Activated CD8-positive, alpha-beta memory T cell treated with anti-CD3 and anti-CD28 coated beads, Interleukin-2, amount 10 ng/mL, durations not matched to agents 7 days and 5 days (primary cell): ENCODE data around the gene CHD2. TPM values are rescaled to one million over a fixed set of nuclear protein-coding genes. Genes with fewer than 3 reads are reported as not detected.

Source experiments
- ATAC-seq: fragments of 150-1000 bp; cut with Tn5 transposase; one replicate; pipeline ENCODE4 v1.10.0; 2021; ENCODE audit warnings: moderate library complexity
- CTCF ChIA-PET: fragments of 350-600 bp; sonication (Branson Sonifier 250); formaldehyde crosslinking; loops from one replicate; lab custom pipeline; 2021; ENCODE audit warnings: antibody characterized with exemption; lab: Charles Lee
- DNase-seq: peaks from one replicate; pipeline ENCODE4 v3.0.0-alpha.2; 2020
- H3K27ac Mint-ChIP-seq: one replicate; pipeline ENCODE4 v1.8.0; 2021; ENCODE audit warnings: mild to moderate bottlenecking, mixed read lengths
- H3K27me3 Mint-ChIP-seq: one replicate; pipeline ENCODE4 v1.8.0; 2021; ENCODE audit warnings: mixed read lengths
- H3K36me3 Mint-ChIP-seq: one replicate; pipeline ENCODE4 v1.8.0; 2021; ENCODE audit warnings: mild to moderate bottlenecking, mixed read lengths
- H3K4me1 Mint-ChIP-seq: one replicate; pipeline ENCODE4 v1.8.0; 2021; ENCODE audit warnings: mixed read lengths
- H3K4me3 Mint-ChIP-seq: one replicate; pipeline ENCODE4 v1.8.0; 2021; ENCODE audit warnings: mild to moderate bottlenecking, moderate library complexity, mixed read lengths
- H3K9me3 Mint-ChIP-seq: one replicate; pipeline ENCODE4 v1.8.0; 2022; ENCODE audit warnings: low read depth, mixed read lengths
- total RNA-seq, 2 experiments: library from RNA; stranded (reverse); gene quantifications; one replicate each; pipeline ENCODE4 v1.2.3, GENCODE V29; 2021

The CHD2 gene
- total RNA-seq, 2 experiments from 2014 or later = 121 to 151 TPM

DNA sequence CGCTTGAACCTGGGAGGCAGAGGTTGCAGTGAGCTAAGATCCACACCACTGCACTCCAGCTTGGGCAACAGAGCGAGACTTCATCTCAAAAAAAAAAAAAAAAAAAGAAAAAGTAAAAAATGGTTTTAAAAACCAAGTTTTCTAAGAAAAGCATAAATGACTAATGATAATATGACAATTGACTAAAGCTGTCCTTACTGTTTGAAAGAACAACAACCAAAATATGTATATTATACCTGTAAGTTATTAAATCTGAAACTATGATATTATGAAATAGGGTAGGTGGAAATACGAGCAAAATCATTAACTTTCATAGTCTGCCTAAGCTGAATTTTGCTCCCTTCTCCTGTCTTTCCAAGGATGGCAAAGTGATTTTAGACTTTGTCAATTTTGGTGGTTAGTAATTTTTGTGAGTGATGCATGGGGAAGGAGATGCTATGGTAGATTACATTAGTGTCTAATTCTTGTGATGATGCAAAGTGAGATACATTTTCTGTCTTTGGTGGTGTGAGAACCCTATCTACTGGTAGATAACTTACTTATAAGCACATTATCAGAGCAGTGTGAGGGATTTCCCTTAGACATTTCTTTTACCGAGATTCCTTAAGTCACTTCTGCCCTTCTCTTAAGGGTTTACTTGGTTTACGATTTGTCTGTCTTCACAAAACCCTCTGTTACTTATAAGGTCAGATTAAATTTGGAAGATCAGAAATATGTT, 10.6 kb upstream of the CHD2 start:
- Mint-ChIP-seq H3K4me3 (peak overlapping the region; percentile 55), H3K4me1 (peaks cover 66% of the 10 kb centered on the region), H3K27me3 (no peaks in the 10 kb centered on the region), H3K27ac (peak overlapping the region; percentile 80), H3K9me3 (no peaks in the 10 kb centered on the region), H3K36me3 (peaks cover 80% of the 10 kb centered on the region)
- DNase-seq (no peak), ATAC-seq (peak; percentile 57)
- CTCF ChIA-PET = interaction anchor here (1.0 to 2.4 kb wide), 7 partner anchors 10 to 80 kb away, joined by 3 to 12 read pairs (median 4); partner anchors contain the start of gene CHD2

DNA sequence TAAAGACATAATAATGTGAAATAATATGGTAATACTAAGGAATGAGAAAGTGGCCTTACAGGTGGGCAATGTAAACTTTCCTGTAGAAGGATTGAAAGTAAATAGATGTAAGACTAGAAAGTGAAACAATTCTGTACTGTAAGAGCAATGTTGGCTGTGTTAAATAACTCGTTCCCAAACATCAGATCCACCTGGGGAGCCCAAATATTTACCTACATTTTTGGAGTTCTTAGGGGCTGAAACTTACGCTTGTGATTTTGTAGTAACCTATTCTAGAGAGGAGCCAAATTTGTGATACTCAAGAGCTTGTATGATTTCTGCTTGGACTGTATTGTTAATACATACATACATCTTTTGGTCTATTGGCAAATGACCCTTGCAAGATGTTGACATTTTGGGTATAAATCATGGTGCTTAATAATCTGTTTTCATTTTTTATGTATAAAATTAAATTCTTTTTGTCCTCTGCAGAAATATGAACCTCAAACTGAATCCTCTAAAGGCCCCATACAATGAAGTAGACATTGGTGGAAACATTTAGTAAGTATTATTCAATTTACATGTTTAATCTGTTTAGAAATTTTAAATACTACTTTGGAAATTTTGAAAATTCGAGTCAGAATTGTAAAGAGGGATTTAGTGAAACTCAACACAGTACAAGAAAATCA, 8.5 kb upstream of the CHD2 start:
- peaks cover 75% of the 10 kb centered on the region for H3K4me1 Mint-ChIP-seq
- peak overlapping the region; percentile 69 for H3K27ac Mint-ChIP-seq

DNA sequence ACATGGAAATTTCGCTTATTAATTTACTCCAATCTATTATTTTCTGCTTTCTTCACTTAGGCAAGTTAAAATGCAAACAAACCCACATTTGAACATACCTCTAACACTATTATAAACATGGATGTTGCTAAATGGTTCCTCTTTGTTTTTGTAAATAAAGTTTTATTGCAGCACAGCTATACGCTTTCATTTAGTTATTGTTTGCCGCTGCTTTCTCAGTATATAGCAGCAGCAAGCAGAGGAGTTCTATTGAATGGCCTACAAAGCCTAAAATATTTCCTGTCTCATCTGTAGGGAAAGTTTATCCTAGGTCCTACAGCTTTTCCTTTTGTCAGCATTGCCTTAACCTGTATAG, 7.9 kb upstream of the CHD2 start:
- CTCF ChIA-PET = no interaction called here
- DNase-seq = no peak
- H3K4me3 Mint-ChIP-seq = no peak overlapping the region
- peaks cover 73% of the 10 kb centered on the region for H3K36me3 Mint-ChIP-seq
- H3K27ac Mint-ChIP-seq = no peak overlapping the region
- H3K9me3 Mint-ChIP-seq = no peaks in the 10 kb centered on the region
- H3K27me3 Mint-ChIP-seq = no peaks in the 10 kb centered on the region
- ATAC-seq = no peak
- peaks cover 74% of the 10 kb centered on the region for H3K4me1 Mint-ChIP-seq

More for the DNA sequence above, 8.5 kb upstream of the CHD2 start:
- CTCF ChIA-PET = no interaction called here
- H3K36me3 Mint-ChIP-seq = peaks cover 74% of the 10 kb centered on the region
- H3K27me3 Mint-ChIP-seq = no peaks in the 10 kb centered on the region
- H3K9me3 Mint-ChIP-seq = no peaks in the 10 kb centered on the region
- ATAC-seq (no peak), DNase-seq (no peak)
- H3K4me3 Mint-ChIP-seq = peak overlapping the region; percentile 39

DNA sequence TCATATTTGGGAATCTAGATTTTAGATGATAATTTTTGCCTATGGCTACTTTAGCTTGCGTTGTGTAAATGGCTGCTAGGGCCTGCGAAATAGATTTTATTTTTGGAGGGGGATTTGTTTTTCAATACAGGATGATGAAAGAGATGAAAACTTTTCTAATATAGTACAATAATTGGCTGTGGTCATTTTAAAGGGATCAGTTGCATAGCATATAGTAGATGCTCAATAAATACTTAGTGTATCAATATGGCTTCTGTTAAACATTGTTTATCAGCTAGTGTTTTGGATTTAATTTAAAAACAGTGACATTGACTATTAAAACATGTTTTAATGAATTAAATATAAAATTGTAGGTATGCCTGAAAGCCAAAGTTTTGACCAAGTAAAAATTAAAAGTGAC, 6.9 kb upstream of the CHD2 start:
- H3K27ac Mint-ChIP-seq = peak overlapping the region; percentile 52
- no peaks in the 10 kb centered on the region for H3K27me3 Mint-ChIP-seq
- peaks cover 74% of the 10 kb centered on the region for H3K36me3 Mint-ChIP-seq
- DNase-seq (no peak), ATAC-seq (no peak)
- no peak overlapping the region for H3K4me3 Mint-ChIP-seq
- CTCF ChIA-PET = interaction anchor here (0.6 to 1.1 kb wide), 5 partner anchors 9 to 84 kb away, joined by 3 read pairs; no protein-coding TSS in a partner anchor
- peaks cover 75% of the 10 kb centered on the region for H3K4me1 Mint-ChIP-seq
- no peaks in the 10 kb centered on the region for H3K9me3 Mint-ChIP-seq

DNA sequence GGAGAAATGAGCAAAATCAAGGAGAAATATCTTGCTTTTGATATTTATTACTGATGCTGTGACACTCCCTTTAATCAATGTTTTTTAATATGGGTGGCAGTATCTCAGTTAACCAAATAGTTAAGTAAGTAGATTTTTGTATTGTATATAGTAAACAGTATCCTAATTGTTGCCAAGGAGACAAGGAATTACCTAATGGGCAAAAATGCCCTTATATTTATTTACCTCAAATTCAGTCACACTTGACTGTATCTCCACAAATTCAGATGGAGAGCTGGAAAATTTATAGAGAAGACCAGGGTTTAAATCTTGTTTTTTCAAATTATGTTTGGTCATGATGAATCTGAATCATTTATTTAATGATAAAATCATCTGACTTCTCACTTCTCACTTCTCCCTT, 3.6 kb upstream of the CHD2 start:
- H3K36me3 Mint-ChIP-seq = peaks cover 77% of the 10 kb centered on the region
- peak overlapping the region; percentile 42 for H3K27ac Mint-ChIP-seq
- no peak for ATAC-seq
- H3K9me3 Mint-ChIP-seq = no peaks in the 10 kb centered on the region
- DNase-seq = no peak
- H3K4me3 Mint-ChIP-seq = no peak overlapping the region
- H3K4me1 Mint-ChIP-seq = peaks cover 64% of the 10 kb centered on the region
- CTCF ChIA-PET = interaction anchor here (1.1 to 1.5 kb wide), 4 partner anchors 12 to 88 kb away, joined by 3 to 5 read pairs (median 4); no protein-coding TSS in a partner anchor
- H3K27me3 Mint-ChIP-seq = no peaks in the 10 kb centered on the region

DNA sequence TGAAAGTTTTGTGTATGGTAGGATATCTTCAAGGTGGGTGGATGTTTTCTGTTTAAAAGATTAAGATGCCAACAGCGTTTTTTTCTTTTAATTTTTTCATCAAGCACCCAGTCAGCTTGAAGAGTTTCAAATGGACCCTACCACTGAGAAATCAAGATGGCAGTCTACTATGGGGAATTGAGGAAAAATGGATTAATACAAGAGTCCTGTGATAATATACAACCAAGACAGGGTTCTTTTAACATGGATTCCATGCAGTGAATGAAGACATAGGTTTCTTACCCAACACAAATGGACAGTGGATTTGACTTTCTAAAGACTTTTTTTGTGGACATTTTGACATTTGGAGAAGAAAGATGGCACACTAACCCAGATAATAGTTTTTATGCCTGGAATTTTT, 2.5 kb upstream of the CHD2 start:
- Mint-ChIP-seq H3K4me3 (no peak overlapping the region), H3K36me3 (peaks cover 73% of the 10 kb centered on the region), H3K27me3 (no peaks in the 10 kb centered on the region), H3K9me3 (no peaks in the 10 kb centered on the region), H3K4me1 (peaks cover 57% of the 10 kb centered on the region), H3K27ac (peak overlapping the region; percentile 57)
- no peak for ATAC-seq
- no peak for DNase-seq
- CTCF ChIA-PET = interaction anchor here (1.1 to 1.4 kb wide), 2 partner anchors 15 to 99 kb away, joined by 3 read pairs; no protein-coding TSS in a partner anchor

DNA sequence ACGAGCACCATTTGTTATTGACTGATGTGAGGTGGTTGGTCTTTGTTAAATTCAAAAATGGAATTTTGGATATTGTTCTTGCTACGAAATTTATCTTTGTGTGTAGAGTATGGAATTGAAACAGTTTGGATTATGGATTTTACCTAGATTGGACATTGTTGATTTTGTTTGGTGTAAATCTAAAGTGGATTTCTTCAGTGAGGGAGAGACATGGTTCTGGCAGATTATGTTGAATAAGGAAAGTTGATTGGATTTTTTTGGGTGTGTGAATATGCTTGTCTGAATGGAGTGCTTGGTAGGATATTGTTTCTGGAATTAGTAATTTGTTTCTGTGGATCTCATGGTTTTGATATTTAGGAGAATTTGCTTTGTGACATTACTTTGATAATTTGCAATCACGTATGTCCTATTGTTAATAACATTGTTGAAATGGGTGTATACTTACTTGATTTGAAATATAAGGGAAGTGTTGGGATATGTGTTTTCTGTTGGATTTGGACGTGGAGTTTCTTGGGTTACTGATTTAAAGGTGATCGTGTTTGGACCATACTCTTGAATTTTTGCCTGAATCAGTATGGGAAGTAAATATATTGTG, 1.0 kb upstream of the CHD2 start:
- peaks cover 73% of the 10 kb centered on the region for H3K36me3 Mint-ChIP-seq
- CTCF ChIA-PET = interaction anchor here (0.8 to 6.6 kb wide), 10 partner anchors 9 to 102 kb away, joined by 3 to 65 read pairs (median 7); no protein-coding TSS in a partner anchor

DNA sequence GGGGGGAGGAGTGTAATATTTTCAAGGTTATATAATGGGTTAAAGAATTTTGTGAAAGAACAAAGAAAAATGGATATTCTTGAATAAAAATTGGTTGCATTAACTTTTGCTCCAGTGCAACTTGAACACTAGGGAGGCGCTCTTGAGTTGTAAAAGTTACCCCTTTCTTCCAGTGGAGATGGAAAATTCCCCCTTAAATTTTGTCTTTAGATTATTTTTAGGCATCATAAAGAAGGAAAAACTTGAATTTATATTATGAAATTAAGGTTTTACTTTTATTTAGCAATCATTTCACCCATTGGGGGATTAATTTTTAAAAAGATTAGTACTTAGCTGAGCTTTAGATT, 550 bp upstream of the CHD2 start:
- no peaks in the 10 kb centered on the region for H3K27me3 Mint-ChIP-seq
- peaks cover 44% of the 10 kb centered on the region for H3K4me1 Mint-ChIP-seq
- CTCF ChIA-PET = interaction anchor here (0.8 to 6.6 kb wide), 10 partner anchors 9 to 103 kb away, joined by 3 to 65 read pairs (median 7); no protein-coding TSS in a partner anchor
- no peaks in the 10 kb centered on the region for H3K9me3 Mint-ChIP-seq
- peak overlapping the region; percentile 100 for H3K27ac Mint-ChIP-seq
- peaks cover 71% of the 10 kb centered on the region for H3K36me3 Mint-ChIP-seq
- DNase-seq (no peak), ATAC-seq (no peak)
- peak overlapping the region; percentile 79 for H3K4me3 Mint-ChIP-seq

More for the DNA sequence above, 1.0 kb upstream of the CHD2 start:
- Mint-ChIP-seq H3K9me3 (no peaks in the 10 kb centered on the region), H3K27ac (peak overlapping the region; percentile 100), H3K4me3 (peak overlapping the region; percentile 10), H3K27me3 (no peaks in the 10 kb centered on the region), H3K4me1 (peaks cover 48% of the 10 kb centered on the region)
- ATAC-seq (no peak), DNase-seq (no peak)

DNA sequence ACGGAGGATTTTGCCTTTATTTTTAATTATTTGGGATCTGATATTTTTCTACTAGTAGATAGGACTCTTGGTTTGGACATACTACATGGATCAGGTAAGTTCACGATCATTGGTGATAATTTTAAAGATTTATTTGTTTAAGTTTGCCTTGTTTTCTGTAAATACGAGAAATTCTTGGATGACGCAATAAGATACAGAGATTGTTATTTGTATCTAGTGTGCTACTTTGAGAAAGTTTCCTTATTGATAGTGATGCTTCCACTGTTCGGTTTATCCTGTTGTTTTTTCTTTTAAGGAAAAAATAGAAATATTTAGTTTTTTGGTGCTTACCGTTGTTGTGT, 577 bp downstream of the CHD2 start:
- DNase-seq (no peak), ATAC-seq (no peak)
- H3K4me1 Mint-ChIP-seq = peaks cover 43% of the 10 kb centered on the region
- H3K27me3 Mint-ChIP-seq = no peaks in the 10 kb centered on the region
- H3K27ac Mint-ChIP-seq = peak overlapping the region; percentile 100
- peaks cover 70% of the 10 kb centered on the region for H3K36me3 Mint-ChIP-seq
- CTCF ChIA-PET = interaction anchor here (0.7 to 6.6 kb wide), 11 partner anchors 8 to 104 kb away, joined by 3 to 65 read pairs (median 7); no protein-coding TSS in a partner anchor
- H3K4me3 Mint-ChIP-seq = peak overlapping the region; percentile 79
- no peaks in the 10 kb centered on the region for H3K9me3 Mint-ChIP-seq

DNA sequence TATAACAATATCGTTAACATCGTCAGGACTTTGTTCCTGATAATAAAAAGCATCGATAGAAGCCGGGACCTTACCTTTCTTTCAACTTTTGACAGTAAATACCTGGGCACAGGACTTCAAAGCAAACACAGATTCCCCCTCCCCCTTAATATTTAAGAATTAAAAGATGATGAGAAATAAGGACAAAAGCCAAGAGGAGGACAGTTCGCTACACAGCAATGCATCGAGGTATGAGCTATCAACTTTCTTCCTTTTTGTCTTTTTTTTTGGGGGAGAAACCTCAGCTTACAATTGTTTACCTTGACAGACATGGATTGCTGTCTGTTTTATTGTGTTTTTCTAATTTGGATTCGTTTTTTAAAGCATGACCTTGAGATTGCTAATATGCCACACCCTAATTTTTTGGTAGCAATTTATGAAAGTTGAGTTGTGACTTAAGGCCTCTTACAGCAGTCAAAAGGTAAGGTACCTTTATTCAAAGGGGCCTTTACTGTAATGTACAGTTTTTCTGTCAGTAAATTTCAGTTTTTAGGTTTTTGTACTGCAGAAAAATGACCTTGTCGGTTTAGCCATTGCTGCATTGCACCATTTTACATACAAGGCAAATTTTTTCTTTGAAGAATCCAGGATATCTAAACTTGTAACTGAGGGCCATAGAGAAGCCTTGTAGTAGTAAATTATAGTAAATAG, 1.1 kb downstream of the CHD2 start:
- ATAC-seq = no peak
- H3K27ac Mint-ChIP-seq = peak overlapping the region; percentile 100
- peaks cover 72% of the 10 kb centered on the region for H3K36me3 Mint-ChIP-seq
- H3K4me1 Mint-ChIP-seq = peaks cover 45% of the 10 kb centered on the region
- no peaks in the 10 kb centered on the region for H3K27me3 Mint-ChIP-seq
- H3K4me3 Mint-ChIP-seq = peak overlapping the region; percentile 79
- CTCF ChIA-PET = interaction anchor here (1.6 to 6.6 kb wide), 6 partner anchors 7 to 104 kb away, joined by 5 to 65 read pairs (median 7); no protein-coding TSS in a partner anchor
- DNase-seq = no peak
- no peaks in the 10 kb centered on the region for H3K9me3 Mint-ChIP-seq

DNA sequence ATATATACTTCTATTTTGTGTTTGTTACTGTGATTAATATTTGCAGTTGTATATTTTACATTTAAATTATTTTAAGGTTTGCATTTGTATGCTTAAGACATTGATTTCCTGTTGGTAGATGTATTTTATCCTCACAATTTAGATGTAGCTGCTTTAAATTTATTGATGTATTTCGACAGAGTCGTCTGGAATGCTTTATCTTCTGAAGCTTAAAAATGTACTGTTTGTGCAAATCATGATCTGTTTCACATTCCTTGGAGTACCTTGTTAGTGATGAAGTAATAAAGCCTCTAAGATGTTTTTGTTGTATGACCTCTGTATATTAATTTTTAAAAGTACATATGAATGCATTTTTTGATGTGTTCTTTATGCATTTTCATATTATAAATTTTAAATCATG, 1.9 kb downstream of the CHD2 start:
- H3K9me3 Mint-ChIP-seq = no peaks in the 10 kb centered on the region
- CTCF ChIA-PET = interaction anchor here (4.8 to 6.6 kb wide), 2 partner anchors 18 to 92 kb away, joined by 61 to 65 read pairs; no protein-coding TSS in a partner anchor
- peaks cover 46% of the 10 kb centered on the region for H3K4me1 Mint-ChIP-seq
- H3K4me3 Mint-ChIP-seq = peak overlapping the region; percentile 79
- H3K36me3 Mint-ChIP-seq = peaks cover 65% of the 10 kb centered on the region
- peak overlapping the region; percentile 100 for H3K27ac Mint-ChIP-seq
- DNase-seq (no peak), ATAC-seq (no peak)
- H3K27me3 Mint-ChIP-seq = no peaks in the 10 kb centered on the region

DNA sequence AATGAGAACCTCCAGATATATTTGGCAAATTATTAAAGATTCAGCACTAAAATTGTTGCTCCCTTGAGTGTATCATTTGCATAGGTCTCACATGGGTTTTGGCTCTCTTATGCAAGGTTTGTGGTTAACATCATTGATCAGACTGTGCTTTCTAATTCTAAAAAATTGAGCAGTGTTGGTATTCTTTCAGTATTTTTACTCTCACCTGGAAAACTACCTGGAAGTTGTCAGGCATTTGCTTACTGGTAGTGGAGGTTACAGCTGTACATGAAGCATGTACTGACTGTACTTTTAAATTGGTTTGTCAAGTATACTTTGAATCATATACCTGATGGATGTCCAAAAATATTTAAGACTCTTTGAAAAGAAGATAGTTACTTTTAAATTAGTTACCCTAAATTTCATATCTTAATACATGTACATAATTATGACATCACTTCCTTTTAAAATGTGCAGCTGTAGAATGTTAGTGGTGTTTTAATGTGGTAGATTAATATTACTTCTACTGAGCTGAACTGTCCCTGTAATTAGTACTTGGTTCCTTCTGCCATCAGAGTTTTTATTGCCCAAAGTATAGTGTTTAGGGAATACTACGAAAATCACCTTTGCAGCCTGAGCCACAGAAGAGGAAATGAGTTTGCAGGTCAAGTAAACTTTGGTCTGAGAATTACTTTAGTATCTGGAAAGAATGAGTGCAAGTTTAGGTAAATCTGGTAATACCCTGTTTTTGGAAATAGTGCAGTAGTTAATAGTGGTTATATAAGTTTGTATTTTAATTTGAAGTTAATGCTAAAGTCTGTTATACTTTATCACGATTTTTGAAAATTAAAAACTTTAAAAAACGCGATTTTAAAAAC, 2.8 kb downstream of the CHD2 start:
- Mint-ChIP-seq H3K27me3 (no peaks in the 10 kb centered on the region), H3K4me3 (peak overlapping the region; percentile 79), H3K27ac (peak overlapping the region; percentile 99), H3K9me3 (no peaks in the 10 kb centered on the region), H3K36me3 (peaks cover 60% of the 10 kb centered on the region), H3K4me1 (peaks cover 48% of the 10 kb centered on the region)
- CTCF ChIA-PET = interaction anchor here (0.8 to 6.6 kb wide), 4 partner anchors 10 to 93 kb away, joined by 3 to 65 read pairs (median 38); no protein-coding TSS in a partner anchor
- ATAC-seq (no peak), DNase-seq (no peak)
